GM21737 (cell line): Measurements from ENCODE around the gene ZNFX1.
A peak's percentile ranks its signal among the peaks of the same experiment; 100 is the strongest.
"Not testable (repeated sequence)": the region's sequence is repeated elsewhere in the genome, so short reads cannot be mapped to it uniquely, and the experiment has no call there.

Experiments used
- ATAC-seq: cut with Tn5 transposase; IDR thresholded peaks from one replicate; pipeline ENCODE4 v1.9.1; 2021; ENCODE audit warnings: mild to moderate bottlenecking, moderate library complexity; ENCODE audit not compliant: unreplicated experiment

The ZNFX1 gene

GRCh38 chr20:49252556-49253350, 25.1 kb downstream of the ZNFX1 start:
- ATAC-seq, result no peak

DNA sequence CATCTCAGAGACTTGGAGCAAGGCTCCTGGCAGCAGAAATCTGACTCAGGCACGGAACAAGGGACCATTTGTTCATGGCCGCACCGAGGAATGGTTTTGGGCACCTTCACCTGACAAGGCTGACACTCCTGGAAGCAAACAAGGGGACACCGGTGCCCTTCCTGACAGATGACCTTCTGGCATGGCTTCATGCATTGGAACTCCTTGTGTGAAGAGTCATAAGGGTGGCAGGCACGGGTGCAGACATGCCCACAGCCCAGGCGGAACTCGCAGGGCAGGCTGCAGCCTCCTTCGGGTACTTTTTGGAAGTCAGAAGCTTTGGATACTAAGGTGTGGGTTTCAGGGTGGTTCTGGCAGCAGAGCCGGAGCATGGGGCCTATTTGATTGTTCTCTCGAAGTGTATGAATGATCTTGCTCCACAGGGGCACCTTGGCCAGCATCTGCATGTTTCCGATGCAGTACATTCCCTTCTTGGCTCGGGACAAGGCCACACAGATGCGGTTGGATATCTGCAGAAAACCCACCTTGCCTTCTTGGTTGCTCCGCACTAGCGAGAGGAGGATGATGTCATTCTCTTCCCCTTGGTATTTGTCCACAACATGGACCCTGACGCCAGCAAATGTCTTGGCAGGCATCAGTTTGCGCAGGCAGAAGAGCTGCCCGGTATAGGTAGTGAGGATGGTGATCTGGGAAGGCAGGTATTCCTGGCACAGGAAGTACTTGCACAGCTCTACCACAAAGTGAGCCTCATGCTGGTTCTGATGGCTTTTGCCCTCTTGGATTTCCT, 28.8 kb downstream of the ZNFX1 start:
- ATAC-seq, result no peak

DNA sequence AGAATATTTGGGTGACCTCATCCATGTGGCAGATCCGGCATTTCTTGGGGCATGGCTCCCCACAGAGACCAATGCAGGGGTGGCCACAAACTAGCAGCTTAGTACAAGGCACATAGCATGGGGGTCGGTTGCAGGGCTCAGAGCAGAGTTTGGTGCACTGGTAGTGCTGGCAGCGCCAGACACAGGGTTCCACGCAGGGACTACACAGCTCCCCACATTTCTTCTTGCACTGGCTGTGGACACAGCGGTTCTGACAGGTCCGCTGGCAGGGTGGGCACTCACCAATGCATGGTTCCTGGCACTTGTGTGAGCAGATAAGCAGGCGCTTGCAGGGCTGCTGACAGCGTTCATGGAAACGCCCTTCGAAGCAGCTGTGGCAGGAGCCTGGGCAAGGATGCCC, 29.6 kb downstream of the ZNFX1 start:
- ATAC-seq, result no peak

DNA sequence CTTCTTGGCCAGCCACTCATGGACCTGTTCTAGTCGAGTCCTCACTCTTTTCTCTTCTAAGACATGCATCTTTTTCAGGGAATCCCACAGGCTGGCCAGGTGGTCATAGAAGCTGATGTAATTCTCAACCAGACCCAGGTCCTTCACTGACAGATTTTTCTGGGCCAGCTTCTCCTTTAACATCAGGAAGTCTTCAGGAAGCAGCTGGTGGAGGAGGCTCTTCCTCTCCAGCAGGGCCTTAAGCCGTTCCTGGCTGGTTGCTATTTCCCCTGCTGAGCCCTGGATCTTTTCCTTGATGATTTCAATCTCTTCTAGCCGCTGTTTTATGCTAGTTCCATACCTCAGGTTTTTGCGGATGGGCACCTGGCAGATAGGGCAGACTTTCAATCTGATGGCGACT, 30.1 kb downstream of the ZNFX1 start:
- ATAC-seq, result no peak

DNA sequence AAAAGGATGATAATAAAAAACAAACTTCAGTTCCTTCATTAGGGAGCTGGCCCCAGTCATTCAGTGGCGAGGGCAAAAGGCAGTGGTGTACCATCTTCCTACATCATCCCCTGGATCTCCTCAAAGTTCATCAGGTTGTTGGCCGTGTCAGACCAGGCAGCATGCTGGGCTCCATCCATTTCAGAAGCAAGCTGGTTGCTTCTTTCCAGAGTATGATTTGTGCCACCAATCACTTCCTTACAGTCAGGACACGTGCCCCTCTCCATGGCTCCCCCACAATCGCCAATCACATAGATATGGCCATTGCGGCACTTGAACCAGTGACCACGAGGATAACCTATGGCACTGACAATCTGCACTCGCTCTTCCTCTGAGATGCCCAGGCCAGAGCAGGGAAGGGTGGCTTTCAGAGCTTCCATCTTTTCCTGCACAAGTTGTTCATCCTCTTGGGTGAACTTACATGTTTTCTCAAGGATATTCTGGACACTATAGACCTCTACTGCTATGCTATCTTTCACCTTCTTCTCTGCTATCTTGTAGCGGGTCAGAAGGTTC, 30.6 kb downstream of the ZNFX1 start:
- no peak for ATAC-seq

DNA sequence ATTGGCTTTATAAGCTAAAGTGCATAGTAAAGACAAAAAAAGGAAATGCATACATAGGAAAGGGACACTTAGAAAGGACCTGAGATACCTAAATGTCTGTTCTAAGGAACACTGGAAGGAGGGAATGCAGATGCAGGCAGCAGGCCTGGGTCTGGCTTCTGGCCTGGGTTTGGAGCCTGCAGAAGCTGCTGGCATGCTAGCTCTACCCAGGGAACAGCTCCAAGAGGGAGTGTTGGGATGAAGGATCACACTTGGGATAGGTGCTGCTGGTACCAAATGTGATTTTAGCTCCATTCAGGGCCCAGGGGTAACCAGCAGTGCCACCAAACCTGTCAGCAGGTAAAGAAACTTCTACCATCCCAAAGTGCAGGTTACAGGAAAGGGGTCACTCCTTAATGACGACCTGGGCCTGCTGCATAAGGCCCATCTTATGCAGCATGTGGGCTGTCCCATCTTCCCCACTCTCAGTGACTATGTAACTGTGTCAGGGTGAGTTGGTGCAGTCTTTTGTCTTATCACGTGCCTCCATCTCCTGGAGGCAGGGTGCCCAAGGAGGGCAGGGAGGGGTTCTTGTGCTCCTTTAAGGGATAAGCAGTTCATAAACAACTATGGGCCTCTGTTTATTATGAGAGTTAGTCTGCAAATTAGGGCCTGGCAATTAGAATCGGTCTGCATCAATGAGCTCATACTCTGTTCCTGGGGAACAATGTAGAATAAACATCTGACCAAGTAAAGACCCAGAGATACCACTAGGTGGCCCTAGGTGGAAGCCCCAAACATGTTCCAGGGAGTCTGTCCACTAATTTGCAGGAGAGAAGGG, 31.7 kb downstream of the ZNFX1 start:
- no peak for ATAC-seq

- no peak for ATAC-seq
Measured at GRCh38 chr20:49237531-49237930, 40.3 kb downstream of the ZNFX1 start.

GRCh38 chr20:49236301-49236700, 41.6 kb downstream of the ZNFX1 start:
- no peak for ATAC-seq

GRCh38 chr20:49234831-49235230, 43.0 kb downstream of the ZNFX1 start:
- ATAC-seq, result no peak

- no peak for ATAC-seq
Measured at GRCh38 chr20:49233226-49233625, 44.6 kb downstream of the ZNFX1 start.

DNA sequence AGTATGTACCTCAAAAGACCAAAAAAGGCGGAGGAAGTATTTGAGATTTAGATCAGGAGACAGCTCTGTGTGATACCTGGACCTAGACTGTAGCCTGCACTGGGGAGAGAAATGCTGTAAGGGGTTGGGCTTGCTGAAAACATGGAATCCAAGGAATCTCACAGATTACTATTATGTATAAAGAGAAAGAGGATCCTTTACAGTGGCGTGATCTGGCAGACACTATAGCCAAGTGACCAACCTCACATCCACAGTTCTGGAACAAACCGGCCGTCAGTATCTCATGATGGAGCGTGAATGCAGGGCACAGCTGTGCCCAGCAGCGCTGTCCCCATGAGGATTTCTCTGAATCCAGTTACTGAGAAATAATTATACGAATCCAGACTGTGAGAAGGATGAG, 46.4 kb downstream of the ZNFX1 start:
- ATAC-seq, result no peak

GRCh38 chr20:49230561-49231133, 47.2 kb downstream of the ZNFX1 start:
- no peak for ATAC-seq

DNA sequence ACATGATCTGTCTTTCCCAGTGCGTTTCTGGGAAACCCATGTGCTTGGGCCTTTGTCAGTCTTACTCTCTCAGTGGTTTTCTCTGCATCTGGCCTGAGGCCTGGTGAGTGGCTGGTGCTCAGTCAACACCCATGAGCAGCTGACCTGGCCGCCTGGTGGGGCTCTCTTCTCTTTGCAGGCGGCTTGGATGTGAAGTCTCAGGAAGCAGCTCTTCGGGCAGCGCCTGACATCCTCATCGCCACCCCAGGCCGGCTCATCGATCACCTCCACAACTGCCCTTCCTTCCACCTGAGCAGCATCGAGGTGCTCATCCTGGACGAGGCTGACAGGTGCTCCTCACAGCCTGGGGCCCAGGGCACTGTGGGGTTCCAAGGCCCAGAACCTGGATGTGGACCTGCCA, 47.8 kb downstream of the ZNFX1 start:
- no peak for ATAC-seq

DNA sequence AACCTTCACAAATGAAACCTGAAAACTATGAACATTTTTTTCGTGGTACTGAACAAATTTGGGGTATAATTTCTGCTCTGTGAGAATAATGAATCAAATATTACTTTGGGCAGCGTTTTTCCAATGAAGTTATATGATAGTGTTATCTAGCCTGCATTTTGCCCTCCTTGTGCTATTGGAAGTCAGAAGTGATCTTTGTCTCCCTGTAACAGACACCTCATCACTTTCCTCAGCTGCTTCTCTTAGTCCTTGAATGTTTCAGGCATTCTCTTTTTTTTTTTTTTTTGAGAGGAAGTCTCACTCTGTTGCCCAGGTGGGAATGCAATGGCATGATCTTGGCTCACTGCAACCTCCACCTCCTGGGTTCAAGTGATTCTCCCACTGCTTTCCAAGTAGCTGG, 48.5 kb downstream of the ZNFX1 start:
- ATAC-seq, result no peak

DNA sequence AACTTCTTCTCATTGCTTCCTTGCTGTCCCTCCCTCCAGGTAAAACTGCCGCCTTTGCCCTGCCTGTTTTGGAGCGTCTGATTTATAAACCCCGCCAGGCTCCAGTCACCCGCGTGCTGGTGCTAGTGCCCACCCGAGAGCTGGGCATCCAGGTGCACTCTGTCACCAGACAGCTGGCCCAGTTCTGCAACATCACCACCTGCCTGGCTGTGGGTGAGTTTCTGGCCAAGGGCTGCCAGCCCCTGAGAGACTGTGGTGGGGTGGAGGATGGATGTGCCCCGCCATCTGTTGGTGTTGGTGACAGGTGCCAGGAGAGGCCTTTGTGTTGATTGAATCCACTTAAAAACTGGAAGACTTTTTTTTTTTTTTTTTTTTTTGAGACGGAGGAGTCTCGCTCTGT, 49.2 kb downstream of the ZNFX1 start:
- ATAC-seq, result no peak

DNA sequence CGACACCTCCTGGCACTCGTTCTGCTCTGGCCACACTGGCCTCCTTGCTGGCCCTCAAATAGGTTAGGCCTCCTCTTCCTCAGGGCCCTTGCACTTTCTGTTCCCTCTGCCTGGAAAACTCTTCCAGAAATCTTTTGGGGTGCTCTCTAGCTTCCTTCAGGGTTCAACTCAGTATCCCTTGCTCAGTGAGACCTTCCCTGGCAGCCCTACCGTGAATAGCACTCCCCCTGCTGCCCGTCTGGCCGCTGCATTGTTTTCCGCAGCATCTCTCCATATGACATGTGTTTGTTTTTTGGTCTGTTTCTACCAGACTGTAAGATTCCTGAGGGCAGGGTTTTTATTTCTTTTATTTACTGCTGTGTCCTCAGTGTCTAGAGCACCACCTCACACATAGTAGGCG, 52.0 kb downstream of the ZNFX1 start:
- ATAC-seq, result no peak

DNA sequence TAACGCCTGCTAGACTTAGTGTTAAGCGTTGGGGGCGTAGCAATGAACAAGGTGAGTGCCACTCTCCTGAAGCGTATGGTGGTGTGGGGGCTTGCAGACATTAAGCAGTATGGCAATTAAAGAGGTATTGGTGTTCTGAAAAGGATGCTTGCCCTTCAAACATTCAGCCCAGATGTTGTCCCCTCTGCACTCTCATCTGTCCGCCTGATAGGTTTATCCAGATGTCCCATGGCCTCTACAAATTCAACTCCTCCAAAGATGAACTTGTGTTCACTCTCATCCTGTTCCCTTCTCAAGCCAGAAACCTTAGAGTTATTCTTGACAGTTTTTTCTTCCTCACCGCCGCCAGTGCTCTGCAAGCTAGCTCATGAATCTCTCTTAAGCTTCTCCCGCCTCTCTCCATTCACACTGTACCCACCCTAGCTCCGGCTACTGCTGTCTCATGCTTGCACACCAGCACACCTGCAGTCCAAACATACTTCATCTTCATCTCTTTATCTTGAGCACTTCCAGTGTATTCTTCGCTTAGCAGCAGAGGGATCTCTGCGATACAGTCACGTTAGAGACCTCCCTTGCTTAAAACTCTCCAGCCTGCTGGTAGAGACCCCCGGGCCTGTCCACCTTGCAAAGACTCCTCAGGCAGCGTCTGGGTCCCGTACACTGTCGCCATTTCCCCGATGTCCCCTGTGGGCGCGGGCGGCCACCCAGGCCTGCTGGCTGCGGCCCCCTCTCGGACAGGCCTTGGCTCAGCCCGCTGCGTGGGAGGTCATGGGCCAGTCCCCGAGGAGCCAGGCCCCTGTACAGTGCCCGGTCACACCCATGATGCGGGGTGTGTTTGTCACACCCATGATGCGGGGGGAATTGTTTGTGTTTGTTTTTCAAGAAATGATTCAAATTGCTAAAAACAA, 57.7 kb downstream of the ZNFX1 start:
- no peak for ATAC-seq

- peak; percentile 82 for ATAC-seq
Measured at GRCh38 chr20:49219091-49219923, 58.5 kb downstream of the ZNFX1 start, which contains the start of gene DDX27. TSS of gene DDX27 (plus strand) at chr20:49219416. CDS start at chr20:49219449, 33 bp downstream.

- ATAC-seq, result not testable (repeated sequence)
Measured at GRCh38 chr20:49218739-49219090, 59.1 kb downstream of the ZNFX1 start.
